Limb (tissue), 2 donors: ENCODE data around the gene TGFBR2.

Experiments used
- DNase-seq, 2 donors: peaks; one replicate each; pipeline ENCODE4 v3.0.0-alpha.2; 2016; ENCODE audit errors: extremely low spot score in 2 of 2

The TGFBR2 gene

DNA sequence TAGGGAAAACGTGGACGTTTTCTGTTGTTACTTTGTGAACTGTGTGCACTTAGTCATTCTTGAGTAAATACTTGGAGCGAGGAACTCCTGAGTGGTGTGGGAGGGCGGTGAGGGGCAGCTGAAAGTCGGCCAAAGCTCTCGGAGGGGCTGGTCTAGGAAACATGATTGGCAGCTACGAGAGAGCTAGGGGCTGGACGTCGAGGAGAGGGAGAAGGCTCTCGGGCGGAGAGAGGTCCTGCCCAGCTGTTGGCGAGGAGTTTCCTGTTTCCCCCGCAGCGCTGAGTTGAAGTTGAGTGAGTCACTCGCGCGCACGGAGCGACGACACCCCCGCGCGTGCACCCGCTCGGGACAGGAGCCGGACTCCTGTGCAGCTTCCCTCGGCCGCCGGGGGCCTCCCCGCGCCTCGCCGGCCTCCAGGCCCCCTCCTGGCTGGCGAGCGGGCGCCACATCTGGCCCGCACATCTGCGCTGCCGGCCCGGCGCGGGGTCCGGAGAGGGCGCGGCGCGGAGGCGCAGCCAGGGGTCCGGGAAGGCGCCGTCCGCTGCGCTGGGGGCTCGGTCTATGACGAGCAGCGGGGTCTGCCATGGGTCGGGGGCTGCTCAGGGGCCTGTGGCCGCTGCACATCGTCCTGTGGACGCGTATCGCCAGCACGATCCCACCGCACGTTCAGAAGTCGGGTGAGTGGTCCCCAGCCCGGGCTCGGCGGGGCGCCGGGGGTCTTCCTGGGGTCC is at the start of gene TGFBR2:
Gene TGFBR2, plus strand, starts transcription at position 301 of the 731 bp plus-strand sequence. Its CDS starts 283 bp downstream, at position 584.
- DNase-seq: peak; percentile 88 to 91

DNA sequence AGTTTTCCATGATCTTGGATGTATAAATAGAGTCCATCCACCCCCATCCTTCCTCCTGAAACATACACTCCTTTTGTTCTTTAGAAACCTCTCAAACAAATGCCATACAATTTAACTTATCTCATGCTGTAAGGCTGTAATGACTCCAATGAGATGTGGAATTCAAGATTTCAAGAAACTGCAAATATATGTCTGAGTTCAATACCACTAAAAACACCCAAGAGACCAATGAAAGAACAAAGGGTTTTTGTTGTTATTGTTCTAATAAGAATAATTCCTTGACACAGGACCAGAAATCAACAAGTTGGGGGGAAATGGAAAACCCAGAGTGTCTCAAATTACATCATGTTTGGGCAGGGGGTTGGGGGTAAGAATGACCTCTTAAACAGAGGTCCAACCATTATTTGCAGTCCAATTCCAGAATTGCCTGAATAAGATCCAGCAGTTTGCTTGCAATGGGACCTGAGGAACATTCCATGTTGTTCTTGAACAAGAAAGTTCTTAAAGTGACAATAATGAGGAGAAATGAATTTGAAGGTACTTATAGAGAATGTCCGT is 48.6 kb upstream of the TGFBR2 start:
- DNase-seq: no peak

DNA sequence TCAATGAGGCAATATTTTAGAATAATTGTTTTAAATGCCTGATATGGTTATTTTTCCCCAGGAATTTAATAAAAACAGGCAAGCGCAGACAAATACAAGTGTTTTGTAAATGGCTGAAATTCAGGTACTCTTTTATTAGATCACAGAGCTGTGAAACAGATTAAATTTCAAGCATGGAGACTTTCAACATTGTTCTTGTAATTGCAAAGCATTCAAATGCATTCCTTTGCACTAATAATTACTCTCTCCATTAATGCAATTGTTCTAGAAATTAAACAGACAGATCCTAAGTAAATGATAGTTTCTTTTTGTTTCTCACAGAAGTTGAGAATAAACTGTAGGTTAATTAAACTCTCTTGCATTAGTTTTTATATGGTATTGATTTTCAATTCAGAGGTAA is 42.4 kb upstream of the TGFBR2 start:
- DNase-seq: no peak

DNA sequence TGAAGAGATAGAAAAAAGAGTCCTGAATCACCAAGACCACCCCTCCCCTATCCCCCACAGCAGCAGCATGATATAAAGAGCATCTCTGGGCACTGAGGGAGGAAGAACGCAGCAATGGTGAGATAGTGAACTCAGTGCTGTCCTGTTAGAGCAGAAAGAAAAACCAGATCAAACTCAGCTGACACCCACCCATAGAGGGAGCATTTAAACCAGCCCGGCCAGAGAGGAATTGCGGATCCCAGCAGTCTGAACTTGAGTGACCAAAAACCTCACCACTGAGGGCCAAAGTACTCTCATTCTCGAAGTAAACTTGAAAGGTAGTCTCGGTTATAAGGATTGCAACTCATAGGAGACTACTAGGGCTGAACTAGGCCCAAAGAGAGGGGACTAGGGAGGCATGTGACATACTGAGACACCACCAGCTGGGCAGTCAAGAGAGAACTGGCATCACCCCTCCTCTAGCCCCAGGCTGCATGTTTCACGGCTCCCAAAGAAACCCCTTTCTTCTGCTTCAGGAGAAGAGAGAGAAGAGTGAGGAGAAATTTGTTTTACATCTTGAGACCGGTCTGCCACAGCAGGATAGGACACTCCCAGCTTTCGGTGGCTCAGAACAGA is 39.2 kb upstream of the TGFBR2 start:
- DNase-seq: no peak

DNA sequence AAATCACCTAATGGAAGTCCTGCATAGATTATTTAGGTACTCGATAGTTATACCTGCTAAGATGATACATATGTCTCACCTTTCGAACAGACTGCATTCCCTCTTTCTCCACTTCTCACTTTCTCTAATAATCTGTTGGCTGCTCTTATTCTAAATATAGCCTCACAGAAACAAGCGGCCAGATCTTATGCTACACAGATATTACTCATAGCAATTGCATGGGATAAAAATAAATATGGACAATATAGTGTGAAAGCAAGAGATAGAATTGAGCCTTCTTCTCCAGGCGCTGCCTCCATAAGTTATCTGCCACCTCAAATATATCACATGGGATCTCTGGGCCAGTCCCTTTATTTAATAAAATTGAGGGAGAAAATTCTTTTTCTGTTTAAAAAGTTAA is 29.5 kb upstream of the TGFBR2 start:
- no peak for DNase-seq

DNA sequence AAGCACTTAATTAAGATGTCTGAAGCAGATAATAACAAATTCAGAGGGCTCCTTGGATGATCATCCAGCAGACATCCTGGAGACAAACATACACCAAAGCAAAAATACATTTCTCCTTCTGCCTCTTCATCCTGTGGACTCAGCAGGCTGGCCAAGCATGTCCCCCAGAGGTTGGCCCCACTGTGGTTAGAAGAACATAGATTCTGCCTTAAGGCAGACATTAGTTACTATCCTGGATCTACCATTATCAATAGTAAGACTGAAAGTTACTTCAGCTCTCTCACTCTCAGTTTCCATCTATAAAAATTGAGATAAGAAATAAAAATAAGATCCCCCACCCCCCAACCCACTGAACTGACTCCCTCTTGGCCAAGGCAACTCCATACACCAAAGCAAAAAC is 28.6 kb upstream of the TGFBR2 start:
- DNase-seq: no peak

DNA sequence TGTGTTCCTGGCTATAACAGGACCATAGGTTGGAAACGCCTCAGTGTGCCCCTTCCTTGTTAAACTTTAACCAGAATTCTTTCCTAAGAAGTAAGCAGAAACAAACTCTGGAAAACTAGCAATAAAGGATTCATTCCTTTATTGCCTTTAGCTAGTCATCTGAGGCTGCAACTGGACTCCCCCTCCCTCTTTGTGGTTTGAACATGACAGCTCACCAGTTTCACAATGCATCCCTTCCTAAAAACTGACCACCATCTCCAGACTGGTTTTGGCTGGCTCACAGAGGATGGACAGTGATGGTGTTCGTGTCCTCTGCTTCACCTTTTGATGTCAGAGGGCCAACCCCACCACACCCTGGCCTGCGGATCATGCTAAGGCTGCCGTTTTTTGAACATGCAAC is 27.9 kb upstream of the TGFBR2 start:
- no peak for DNase-seq

DNA sequence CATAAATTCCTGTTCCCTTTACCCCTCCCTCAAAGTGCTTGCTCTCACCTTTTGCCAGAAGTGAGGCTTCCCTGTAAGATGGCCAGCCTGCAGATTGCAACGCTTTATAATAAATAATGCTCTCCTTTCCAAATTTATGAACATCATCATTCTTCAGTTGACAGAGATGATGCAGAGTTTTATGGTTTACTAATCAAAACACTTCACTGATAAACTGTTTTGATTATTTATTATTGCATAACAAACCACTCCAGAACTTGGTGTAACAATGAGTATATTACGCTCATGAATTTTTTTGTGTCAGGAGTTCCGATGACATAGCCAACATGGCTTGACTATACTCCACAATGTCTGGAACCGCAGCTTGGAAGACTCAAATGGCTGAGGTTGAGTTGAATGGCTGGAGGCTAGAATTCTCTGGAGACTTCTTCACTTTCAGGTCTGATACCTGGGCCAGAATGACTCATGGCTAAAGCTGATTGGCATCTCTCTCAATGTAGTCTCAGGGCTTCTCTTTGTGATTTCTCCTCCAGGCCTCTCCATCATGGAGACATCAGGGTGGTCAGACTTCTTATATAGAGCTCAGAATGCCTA is 27.3 kb upstream of the TGFBR2 start:
- DNase-seq: no peak

DNA sequence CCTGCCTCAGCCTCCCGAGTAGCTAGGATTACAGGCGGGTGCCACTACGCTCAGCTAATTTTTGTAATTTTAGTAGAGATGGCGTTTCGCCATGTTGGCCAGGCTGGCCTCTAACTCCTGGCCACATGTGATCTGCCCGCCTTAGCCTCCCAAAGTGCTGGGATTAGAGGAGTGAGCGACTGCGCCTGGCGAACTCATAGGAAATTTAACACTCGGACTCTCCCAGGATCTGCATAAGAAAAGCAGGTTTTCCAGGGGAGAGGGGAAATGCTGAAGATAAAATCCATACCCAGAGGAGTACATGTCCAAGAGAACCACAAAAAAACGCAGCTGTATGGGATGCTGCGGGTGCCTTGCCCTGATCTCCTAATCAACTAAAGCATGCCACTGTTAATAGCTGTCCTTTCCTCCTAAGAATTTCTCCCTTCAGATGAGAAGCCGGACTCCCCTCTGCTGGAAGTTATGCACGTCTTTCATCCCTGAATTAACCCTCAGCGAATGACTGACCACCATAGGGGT is 25.3 kb upstream of the TGFBR2 start:
- DNase-seq: no peak

DNA sequence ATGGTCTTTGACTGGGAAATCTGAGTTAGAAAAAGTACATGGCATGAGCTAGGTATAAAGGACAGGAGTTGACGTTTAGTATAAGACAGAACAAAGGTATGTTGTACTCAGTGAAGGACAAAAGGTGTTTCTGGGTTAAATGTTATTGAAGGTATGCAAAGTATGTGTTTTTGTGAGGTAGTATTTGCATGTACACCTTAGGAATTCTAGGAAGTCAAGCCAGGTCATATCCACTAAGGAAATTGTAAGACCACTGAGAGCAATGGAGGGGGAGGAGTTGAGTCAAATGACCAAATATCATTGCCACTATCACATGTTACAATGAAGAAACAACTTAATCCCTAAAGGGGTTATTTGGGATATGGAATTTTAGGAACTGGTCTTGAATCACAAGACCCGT is 24.4 kb upstream of the TGFBR2 start:
- no peak for DNase-seq

DNA sequence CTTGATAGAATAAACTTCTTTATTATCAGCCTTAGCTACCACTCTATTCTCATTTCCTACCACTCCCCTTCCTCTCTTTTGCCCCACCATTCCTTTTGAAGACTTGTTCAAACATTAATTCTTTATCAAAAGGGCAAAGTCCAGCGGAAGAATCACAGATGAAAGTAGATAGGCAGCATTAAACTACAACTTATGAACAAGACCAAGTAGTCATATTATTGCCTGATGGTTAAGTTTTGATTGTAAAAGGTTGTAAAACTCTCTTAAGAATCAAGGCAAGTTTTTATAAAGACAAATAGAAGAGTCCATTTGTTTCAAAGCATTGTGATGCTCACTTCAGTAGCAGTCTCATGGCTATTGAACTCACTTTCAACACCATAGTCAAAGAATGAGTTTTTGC is 22.4 kb upstream of the TGFBR2 start:
- DNase-seq: no peak

DNA sequence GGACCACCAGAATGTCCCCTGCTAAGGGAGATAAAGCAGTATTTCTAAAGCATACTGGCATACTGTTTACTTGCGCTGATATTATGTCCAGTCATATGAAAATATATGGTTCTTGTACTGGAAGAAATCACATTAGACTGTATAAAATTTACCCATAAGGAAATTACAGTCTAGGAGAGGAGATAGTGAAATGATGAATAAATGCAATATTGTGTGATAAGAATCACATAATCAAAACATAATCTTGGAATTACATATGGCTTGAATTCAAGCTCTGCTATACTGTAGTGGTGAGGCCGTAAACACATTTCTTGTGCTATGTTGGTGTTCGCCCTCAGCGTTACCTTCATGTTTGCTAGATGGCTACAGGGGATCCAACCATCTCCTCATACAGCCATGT is 20.7 kb upstream of the TGFBR2 start:
- DNase-seq: no peak

DNA sequence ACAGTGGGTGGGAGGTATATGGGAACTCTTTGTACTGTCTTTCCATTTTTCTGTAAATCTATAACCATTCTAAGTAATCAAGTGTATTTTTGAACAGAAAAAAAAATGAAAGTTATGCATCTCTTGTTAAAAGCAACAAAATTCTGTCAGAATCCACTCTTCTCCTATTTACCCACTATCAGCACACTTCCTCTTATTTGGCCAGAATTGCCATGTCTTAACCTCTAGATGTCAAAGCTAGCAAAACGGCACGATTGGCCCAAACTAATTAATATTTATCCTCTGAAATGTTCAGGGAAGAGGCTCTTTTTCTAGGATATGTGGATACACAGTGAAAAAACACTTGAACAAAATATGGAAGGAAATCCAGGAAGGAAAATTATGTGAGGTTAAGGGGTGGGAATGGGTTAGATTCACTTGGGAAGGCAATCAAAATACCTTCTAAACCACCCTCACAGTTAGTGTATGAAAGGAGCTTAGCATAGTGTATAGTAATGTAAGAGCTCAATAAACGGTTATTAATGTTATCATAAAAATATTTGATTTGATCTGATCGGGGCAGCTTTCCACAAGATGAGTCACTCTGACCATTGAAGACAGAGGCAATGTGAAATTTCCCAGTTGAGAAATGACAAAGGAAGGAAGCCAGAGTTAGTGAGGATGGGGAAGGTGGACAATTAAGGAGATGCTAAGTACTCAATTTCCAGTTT is 20.1 kb upstream of the TGFBR2 start:
- no peak for DNase-seq

DNA sequence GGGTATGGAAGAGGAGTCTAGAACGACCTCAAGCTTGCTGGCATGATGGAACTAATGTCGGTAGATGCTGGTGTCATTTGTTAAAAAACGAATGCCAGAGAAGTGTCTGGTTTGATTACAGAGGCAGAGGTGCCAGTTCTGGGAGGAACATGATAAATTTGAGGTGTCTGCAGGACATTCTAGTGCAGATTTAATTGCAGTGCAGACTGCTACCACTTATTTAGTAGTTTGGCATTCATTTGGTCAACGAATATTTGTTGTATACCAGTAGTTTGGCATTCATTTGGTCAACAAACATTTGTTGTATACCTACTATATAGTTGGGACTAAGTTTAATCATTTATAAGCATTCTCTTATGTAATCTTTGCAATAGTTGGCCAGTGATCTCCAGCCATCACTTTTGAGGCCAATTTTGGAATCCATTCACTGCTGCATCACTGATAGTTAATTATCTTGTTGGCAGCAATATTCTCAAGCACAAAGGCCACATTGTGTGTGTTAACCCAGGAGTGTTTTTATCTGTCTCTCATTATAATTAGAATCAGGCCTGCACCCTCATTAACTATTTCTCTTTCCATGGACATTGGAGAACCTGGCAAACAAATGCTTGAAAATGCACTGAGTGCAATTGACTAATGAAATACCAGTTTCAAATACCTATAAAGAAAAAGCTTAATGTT is 19.5 kb upstream of the TGFBR2 start:
- DNase-seq: no peak

DNA sequence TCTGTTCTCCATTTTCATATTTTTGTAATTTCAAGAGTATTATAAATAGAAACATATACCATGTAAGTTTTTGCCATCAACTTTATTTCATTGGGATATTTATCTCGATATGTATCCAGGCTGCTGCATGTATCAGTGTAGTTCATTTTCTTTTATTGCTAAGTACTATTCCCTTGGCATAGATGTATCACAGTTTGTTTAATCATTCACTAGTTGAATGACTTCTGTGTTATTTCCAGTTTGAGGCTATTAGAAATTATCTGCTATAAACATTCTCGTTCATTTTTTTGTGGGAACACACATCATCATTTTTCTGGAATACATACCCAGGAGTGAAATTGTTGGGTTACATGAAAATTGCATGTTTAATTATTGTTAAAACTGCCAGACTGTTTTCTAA is 18.5 kb upstream of the TGFBR2 start:
- DNase-seq: no peak

DNA sequence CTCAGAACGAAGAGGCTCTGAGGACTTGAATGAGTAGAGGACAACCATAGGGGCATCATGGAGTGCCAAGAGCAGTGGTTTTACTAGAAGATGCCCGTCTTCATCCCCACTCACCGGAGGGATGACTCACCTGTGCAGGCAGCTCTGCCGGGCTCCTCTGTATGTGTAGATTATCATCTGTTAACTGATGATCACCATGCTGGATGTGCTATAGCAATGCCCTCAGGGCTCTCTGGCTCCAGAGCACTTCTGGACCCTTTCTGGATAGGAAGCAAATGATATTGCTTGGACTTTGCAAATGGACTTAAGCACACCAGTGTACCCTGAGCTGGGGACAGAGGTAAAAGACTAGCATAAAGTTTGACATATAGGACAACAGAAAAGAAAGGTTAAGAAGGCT is 10.2 kb upstream of the TGFBR2 start:
- DNase-seq: no peak

DNA sequence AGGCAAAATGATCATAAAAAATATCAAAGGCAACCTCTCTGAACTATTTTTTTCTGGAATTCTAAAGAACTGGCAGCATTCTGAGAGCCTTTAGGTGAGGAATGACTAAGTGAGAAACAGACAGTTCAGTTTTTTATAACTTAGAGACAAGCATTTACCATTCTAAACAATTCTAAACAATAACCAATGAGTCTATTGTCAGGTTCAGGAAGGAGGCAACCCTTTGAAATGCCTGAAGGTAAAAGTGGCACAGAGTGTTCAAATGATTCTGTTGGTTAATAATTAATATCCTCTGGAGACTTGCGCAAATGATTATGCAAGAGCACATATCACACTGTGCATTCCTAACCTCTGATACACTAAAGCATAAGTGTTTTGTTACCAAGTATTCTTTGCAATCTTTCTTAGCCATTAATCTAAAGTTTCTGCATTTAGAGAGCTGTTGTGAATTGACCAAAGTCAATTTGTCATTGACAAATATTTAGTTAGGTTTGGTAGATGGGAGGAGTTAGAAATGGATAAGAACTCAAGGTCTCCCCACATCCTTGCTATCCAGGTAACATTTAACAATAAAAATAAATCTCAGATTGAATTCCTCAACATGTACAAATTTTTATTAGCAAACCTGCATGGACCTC is 9.2 kb upstream of the TGFBR2 start:
- no peak for DNase-seq

DNA sequence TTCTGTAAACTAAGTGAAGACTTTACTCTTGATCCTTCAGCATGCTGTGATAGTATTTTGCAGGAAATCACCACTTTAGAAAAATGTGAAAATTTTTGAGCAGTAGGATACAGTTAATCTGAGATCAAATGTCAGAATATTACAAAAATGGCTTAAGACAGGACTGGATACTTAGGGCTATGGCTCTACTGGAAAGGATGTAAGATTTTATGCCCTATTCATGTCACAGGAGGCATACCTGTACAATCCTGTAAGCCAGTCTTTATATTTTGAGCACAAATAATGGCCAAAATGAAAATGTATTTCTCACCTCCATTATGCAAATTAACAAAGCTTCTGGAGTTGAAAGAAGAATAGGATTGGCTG is 8.6 kb upstream of the TGFBR2 start:
- DNase-seq: no peak

DNA sequence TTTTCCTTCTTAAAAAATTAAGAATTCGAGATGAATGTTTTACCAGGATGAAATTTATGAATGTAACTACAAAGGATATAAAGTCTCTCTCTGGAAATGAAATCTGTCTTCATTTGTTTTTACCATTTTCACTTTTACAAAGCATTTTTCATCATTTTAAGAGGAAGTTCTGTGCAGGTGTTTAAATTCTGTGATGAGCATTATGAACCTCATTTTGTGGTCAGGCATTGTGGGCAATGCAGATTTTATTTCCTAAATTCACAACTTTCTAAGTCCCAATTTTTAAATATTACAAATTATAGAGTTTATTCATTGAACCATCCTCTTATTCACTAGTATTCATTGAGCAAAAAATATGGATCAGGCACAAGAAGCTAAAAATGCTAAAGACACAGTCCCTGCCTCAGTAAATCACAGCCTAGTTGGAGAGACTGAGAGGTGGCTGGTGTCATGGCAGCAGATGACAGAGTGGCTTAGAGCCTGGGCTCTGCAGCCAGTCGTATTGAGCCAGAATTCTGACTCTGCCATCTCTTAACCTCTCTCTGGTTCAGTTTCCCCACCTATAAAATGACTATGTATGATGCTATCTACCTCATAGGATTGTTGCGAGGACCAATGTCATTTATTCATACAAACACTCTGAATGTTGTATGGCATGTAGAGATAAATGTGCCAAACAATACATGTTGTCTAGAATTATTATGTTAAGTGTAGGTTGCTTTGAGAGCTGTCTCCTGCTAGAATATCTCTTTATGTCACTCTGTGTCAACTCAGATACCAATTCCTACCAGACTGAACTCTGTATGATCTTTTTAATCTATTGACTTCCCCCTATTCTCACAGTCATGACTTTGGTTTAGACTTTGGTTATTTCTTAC is 7.5 kb upstream of the TGFBR2 start:
- no peak for DNase-seq

DNA sequence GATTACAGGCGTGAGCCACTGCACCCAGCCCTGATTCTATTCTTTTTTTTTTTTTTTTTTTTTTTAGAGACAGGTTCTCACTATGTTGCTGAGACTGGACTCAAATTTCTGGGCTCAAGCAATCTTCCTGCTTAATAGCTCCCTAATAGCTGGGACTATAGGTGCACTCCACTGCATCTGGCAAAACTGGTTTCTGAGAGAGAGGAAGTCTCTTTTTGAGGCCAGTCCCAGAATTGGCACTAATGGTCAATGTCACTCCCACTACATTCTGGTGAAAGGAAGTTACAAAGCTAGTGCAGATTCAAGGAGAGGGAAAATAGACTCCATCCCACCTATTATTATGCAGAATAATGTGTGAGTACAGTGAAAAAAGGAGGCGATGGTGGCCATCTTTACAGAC is 5.8 kb upstream of the TGFBR2 start:
- no peak for DNase-seq
